ENCODE data around the gene ZNF337.

DNA sequence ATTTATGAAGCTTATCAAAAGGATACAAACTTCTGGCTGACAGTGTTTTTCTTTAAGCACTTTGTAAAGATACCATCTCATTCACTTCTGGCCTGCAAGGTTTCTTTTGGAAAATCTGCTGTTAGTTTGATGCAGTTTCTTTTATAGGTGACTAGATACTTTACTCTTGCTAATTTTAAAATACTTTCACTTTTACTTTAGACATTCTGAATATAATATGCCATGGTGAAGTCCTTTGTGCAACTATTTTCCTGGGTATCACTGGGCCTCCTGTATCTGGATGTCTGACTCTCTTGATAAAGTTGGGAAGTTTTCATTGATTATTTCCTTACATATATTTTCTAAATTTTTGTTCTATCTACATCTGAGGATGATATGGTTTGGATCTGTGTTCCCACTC, 29.0 kb upstream of the ZNF337 start:
- TF ChIP-seq, protein P1, sequence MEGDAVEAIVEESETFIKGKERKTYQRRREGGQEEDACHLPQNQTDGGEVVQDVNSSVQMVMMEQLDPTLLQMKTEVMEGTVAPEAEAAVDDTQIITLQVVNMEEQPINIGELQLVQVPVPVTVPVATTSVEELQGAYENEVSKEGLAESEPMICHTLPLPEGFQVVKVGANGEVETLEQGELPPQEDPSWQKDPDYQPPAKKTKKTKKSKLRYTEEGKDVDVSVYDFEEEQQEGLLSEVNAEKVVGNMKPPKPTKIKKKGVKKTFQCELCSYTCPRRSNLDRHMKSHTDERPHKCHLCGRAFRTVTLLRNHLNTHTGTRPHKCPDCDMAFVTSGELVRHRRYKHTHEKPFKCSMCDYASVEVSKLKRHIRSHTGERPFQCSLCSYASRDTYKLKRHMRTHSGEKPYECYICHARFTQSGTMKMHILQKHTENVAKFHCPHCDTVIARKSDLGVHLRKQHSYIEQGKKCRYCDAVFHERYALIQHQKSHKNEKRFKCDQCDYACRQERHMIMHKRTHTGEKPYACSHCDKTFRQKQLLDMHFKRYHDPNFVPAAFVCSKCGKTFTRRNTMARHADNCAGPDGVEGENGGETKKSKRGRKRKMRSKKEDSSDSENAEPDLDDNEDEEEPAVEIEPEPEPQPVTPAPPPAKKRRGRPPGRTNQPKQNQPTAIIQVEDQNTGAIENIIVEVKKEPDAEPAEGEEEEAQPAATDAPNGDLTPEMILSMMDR (IDR thresholded peaks at IDR 0.05): no peak
- no peak for TF ChIP-seq EP300 (IDR thresholded peaks at IDR 0.05)
- no peak for TF ChIP-seq POLR2A (IDR thresholded peaks at IDR 0.05)
